ENCODE data around the gene MRPL50. TPM values are rescaled to one million over a fixed set of nuclear protein-coding genes. Genes with fewer than 3 reads are reported as not detected.

MRPL50 gene
- total RNA-seq, 1 experiment from 2014 or later = 20.0 TPM

DNA sequence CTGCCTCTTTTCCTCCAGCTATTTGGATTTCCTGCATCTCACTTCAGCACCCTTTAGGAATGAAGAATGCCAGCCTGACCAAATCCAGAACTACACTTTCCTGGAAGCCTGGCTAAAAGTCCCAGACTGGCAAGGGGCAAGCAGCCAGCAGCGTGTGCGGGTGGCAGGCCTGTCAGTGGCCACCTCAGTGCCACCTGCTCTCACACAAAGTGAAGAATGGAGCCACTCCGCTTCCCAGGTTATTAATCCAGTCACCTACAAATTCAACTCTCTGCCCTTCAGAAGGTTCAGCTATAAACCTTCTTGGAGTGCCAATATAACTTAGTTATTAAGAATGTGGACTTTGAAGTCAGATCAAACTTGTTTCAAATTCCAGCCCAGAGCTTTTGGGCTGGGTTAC lies 43.9 kb upstream of the MRPL50 start:
- Mint-ChIP-seq H3K4me3 (no peak overlapping the region), H3K9me3 (no peaks in the 10 kb centered on the region), H3K36me3 (ENCODE audit: insufficient read depth in 1 of 3, low read depth in 3 of 3) (no peaks in the 10 kb centered on the region), H3K27ac (no peak overlapping the region), H3K4me1 (no peaks in the 10 kb centered on the region), H3K27me3 (ENCODE audit: low read depth) (peaks cover 2% of the 10 kb centered on the region; the same call in 1 of the 2 replicates)
- Histone ChIP-seq H3K27me3 (ENCODE audit: insufficient read depth, low read length) (no peaks in the 10 kb centered on the region), H3K9me3 (ENCODE audit: control insufficient read depth, low read depth, low read length) (no peaks in the 10 kb centered on the region), H3K79me1 (ENCODE audit: insufficient read depth, low read depth, low read length, poor library complexity, severe bottlenecking) (no peaks in the 10 kb centered on the region), H4K5ac (ENCODE audit: insufficient read length, low read depth, low read length) (no peak overlapping the region), H3K4me2 (ENCODE audit: insufficient read depth, insufficient read length, low read length) (no peak overlapping the region), H4K20me1 (ENCODE audit: control insufficient read depth, insufficient read depth, insufficient read length) (no peaks in the 10 kb centered on the region), H3K56ac (ENCODE audit: insufficient read length, low read depth, low read length) (no peak overlapping the region), H3K27ac (ENCODE audit: insufficient read length, low read depth, low read length) (no peak overlapping the region), H2BK5ac (ENCODE audit: insufficient read length, low read length) (no peak overlapping the region), H2BK15ac (ENCODE audit: low read depth, low read length) (no peak overlapping the region), H3T11ph (ENCODE audit: low read length) (no peak overlapping the region), H2BK12ac (ENCODE audit: insufficient read length, low read depth, low read length) (no peak overlapping the region), H3K4me1 (ENCODE audit: insufficient read depth, low read length) (no peaks in the 10 kb centered on the region), H4K91ac (ENCODE audit: insufficient read length, low read depth, low read length) (no peak overlapping the region), H3K23ac (ENCODE audit: insufficient read length, low read depth, low read length) (no peak overlapping the region), H2AK5ac (ENCODE audit: insufficient read length, low read length) (no peak overlapping the region), H3K79me2 (ENCODE audit: insufficient read depth, low read length) (no peaks in the 10 kb centered on the region), H3K14ac (ENCODE audit: insufficient read depth, low read length) (no peak overlapping the region), H3K9ac (ENCODE audit: extremely low read depth, insufficient read length, low read length) (no peak overlapping the region), H2AFZ (ENCODE audit: low read length) (no peak overlapping the region), H3K18ac (ENCODE audit: insufficient read length, low read depth, low read length) (no peak overlapping the region), H3K4ac (ENCODE audit: low read depth, low read length) (no peak overlapping the region), H2BK20ac (ENCODE audit: low read depth, low read length, poor library complexity, severe bottlenecking) (no peak overlapping the region), H2BK120ac (ENCODE audit: low read depth, low read length, poor library complexity, severe bottlenecking) (no peak overlapping the region), H3K23me2 (ENCODE audit: insufficient read length, low read depth, low read length, poor library complexity, severe bottlenecking) (no peaks in the 10 kb centered on the region), H4K8ac (replicated peaks; ENCODE audit: insufficient read length, low read depth, low read length) (no peak overlapping the region)
- WGBS (ENCODE audit: extremely low coverage, insufficient read length, low lambda C conversion rate) = no CpG with 5 or more reads among the region's 3 CpGs
- no peak for DNase-seq
- TF ChIP-seq, protein P1, sequence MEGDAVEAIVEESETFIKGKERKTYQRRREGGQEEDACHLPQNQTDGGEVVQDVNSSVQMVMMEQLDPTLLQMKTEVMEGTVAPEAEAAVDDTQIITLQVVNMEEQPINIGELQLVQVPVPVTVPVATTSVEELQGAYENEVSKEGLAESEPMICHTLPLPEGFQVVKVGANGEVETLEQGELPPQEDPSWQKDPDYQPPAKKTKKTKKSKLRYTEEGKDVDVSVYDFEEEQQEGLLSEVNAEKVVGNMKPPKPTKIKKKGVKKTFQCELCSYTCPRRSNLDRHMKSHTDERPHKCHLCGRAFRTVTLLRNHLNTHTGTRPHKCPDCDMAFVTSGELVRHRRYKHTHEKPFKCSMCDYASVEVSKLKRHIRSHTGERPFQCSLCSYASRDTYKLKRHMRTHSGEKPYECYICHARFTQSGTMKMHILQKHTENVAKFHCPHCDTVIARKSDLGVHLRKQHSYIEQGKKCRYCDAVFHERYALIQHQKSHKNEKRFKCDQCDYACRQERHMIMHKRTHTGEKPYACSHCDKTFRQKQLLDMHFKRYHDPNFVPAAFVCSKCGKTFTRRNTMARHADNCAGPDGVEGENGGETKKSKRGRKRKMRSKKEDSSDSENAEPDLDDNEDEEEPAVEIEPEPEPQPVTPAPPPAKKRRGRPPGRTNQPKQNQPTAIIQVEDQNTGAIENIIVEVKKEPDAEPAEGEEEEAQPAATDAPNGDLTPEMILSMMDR (conservative IDR thresholded peaks at IDR 0.05) = no peak

Measured in H9 (cell line).